Measurements from ENCODE around the gene KIAA0319L. TPM values are rescaled to one million over a fixed set of nuclear protein-coding genes. Genes with fewer than 3 reads are reported as not detected.
A peak's percentile ranks its signal among the peaks of the same experiment; 100 is the strongest.

The KIAA0319L gene
- total RNA-seq, 1 donor from 2014 or later: 50.6 TPM

DNA sequence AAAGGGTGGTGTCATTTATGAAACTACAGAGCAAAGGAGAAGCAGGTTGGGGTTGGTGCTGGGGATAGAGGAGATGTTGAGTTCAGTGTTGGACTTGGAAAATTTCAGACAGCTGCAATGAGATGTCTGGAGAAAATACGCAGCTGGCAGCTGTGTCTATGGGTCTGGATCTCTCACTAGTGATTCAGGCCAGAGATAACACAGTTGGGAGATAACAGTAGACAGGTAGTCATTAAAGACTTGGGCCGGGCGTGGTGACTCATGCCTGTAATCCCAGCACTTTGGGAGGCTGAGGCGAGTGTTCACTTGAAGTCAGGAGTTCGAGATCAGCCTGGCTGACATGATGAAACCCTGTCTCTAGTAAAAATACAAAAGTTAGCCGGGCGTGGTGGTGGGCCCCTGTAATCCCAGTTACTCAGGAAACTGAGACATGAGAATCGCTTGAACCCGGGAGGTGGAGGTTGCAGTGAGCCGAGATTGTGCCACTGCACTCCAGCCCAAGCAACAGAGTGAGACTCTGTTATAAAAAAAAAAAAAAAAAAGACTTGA lies 13.5 kb upstream of the KIAA0319L start:
- no peak for TF ChIP-seq POLR2AphosphoS5 (IDR thresholded peaks at IDR 0.05; ENCODE audit: insufficient read depth in 1 of 2, low read depth in 1 of 2)
- TF ChIP-seq POLR2A (IDR thresholded peaks at IDR 0.05): no peak
- no peak for TF ChIP-seq CTCF (IDR thresholded peaks at IDR 0.05)
- H3K4me1 ChIP-seq: peaks cover 15% of the 10 kb centered on the region
- H3K36me3 ChIP-seq: peaks cover 0 to 4% of the 10 kb centered on the region in 2 donors
- H3K27ac ChIP-seq: no peak overlapping the region
- H3K4me3 ChIP-seq: no peak overlapping the region
- H3K9me3 ChIP-seq: no peaks in the 10 kb centered on the region
- no peak for DNase-seq (ENCODE audit: extremely low spot score in 2 of 2)
- intact Hi-C loops (cut with DNase I): loop anchor here (5.0 kb wide), 1 partner anchor 507 kb away; no protein-coding TSS in a partner anchor
- no peaks in the 10 kb centered on the region for H3K27me3 ChIP-seq

DNA sequence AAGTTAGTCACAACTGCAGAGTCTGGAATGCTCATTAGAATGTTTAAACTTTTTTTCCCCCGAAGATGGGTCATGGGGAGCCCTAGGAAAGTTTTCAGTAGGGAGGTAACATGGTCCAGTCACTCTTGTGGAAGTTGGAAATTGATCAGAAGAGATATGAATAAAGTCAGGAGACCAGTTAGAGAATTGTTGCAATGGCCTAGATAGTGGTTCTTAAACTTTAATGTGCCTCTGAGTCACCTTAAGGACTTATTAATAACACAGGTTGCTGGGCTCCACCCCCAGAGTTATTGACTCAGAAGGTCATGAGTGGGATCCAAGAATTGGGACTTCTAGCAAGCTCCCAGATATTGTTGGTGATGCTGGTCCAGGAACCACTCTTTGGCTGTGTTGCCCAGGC lies 12.7 kb upstream of the KIAA0319L start:
- TF ChIP-seq POLR2A (IDR thresholded peaks at IDR 0.05): no peak
- no peak for TF ChIP-seq POLR2AphosphoS5 (IDR thresholded peaks at IDR 0.05; ENCODE audit: insufficient read depth in 1 of 2, low read depth in 1 of 2)
- TF ChIP-seq CTCF (IDR thresholded peaks at IDR 0.05): no peak
- Histone ChIP-seq H3K27ac (no peak overlapping the region), H3K9me3 (no peaks in the 10 kb centered on the region), H3K36me3 (peaks cover 0 to 10% of the 10 kb centered on the region in 2 donors), H3K4me1 (peaks cover 15% of the 10 kb centered on the region), H3K27me3 (no peaks in the 10 kb centered on the region), H3K4me3 (no peak overlapping the region)
- intact Hi-C loops (cut with DNase I): loop anchor here (5.0 to 10.0 kb wide), 3 partner anchors 157 to 507 kb away; no protein-coding TSS in a partner anchor
- DNase-seq (ENCODE audit: extremely low spot score in 2 of 2): no peak

DNA sequence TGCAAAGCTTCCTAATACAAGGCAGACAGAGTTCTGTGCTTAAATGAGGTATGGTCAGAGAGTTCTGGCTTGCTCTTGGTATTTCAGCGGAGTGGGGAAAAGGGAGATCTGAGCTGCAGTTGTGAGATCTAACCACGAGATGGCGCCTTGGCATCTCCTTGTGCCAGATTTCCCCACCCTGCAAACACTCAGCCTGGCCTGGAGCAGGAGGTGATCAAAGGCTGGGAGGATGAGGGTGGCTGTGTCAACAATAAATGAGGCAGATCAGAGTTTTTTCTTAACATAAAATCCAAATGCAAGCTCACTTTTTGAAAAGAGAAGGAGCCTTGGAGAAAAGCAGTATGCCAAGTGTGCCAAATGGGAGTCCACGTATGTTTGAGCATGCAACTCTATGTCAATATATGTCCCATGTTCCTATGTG lies 11.8 kb upstream of the KIAA0319L start:
- no peak for DNase-seq (ENCODE audit: extremely low spot score in 2 of 2)
- Histone ChIP-seq H3K9me3 (no peaks in the 10 kb centered on the region), H3K27ac (no peak overlapping the region), H3K36me3 (peaks cover 0 to 10% of the 10 kb centered on the region in 2 donors), H3K4me3 (no peak overlapping the region), H3K4me1 (peaks cover 15% of the 10 kb centered on the region), H3K27me3 (no peaks in the 10 kb centered on the region)
- intact Hi-C loops (cut with DNase I): loop anchor here (5.0 to 10.0 kb wide), 2 partner anchors 158 to 364 kb away; no protein-coding TSS in a partner anchor
- TF ChIP-seq POLR2AphosphoS5 (IDR thresholded peaks at IDR 0.05; ENCODE audit: insufficient read depth in 1 of 2, low read depth in 1 of 2) (no peak), CTCF (IDR thresholded peaks at IDR 0.05) (peak; percentile 75 to 79 (median 78))

DNA sequence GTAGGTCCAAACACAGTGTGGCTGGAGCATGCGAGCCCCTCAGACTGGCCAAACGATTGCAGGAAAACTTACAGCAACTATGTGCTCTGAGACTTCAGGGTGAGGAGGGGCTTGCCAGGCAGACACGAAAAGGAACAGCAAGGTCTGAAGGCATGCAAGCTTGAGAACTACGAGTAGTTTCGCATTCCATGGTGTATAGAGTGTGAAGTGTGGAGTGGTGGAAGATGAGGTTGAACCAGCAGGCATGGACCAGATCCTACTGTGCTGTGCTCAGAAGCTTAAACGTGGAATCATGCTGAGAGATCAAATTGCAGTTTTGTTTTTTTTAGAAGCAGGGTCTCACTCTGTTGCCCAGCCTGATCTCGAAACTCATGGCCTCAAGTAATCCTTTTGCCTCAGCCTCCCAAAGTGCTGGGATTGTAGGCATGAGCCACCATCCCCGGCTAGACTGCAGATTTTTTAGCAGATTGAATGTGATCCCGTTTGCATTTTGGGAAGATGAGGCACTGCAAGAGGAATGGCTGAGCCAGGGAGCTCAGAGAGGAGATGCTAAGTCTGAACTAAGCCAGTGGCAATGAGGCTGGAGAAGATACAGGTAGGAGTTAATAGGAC lies 10.8 kb upstream of the KIAA0319L start:
- DNase-seq (ENCODE audit: extremely low spot score in 2 of 2): no peak
- intact Hi-C loops (cut with DNase I): loop anchor here (5.0 to 10.0 kb wide), 2 partner anchors 159 to 363 kb away; no protein-coding TSS in a partner anchor
- Histone ChIP-seq H3K4me3 (no peak overlapping the region), H3K27ac (no peak overlapping the region), H3K9me3 (no peaks in the 10 kb centered on the region), H3K4me1 (peaks cover 7% of the 10 kb centered on the region), H3K36me3 (peaks cover 0 to 10% of the 10 kb centered on the region in 2 donors), H3K27me3 (no peaks in the 10 kb centered on the region)
- TF ChIP-seq POLR2AphosphoS5 (IDR thresholded peaks at IDR 0.05; ENCODE audit: insufficient read depth in 1 of 2, low read depth in 1 of 2) (no peak), CTCF (IDR thresholded peaks at IDR 0.05) (no peak)

DNA sequence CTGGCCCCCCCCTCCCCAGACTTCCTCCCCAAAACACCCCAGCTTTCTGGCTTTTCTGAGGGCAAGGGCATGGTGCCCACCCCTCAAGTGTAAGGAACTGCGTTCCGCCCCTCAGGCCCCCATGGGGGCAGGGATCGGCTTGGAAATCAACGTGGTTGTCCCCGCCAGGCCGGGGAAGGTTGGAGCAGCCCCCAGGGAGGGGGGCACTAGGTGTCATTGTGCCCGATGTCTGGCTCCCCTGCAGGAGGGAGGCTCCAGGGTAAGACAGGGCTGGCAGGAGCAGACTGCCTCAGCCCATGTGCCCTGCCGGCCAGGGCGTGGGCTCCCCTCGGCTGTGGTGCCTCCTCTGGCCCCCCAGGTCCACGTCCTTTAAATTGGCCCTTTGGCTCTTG lies 8.5 kb upstream of the KIAA0319L start:
- Histone ChIP-seq H3K4me3 (no peak overlapping the region), H3K27me3 (no peaks in the 10 kb centered on the region), H3K36me3 (peaks cover 0 to 10% of the 10 kb centered on the region in 2 donors), H3K4me1 (peaks cover 13% of the 10 kb centered on the region), H3K27ac (no peak overlapping the region), H3K9me3 (no peaks in the 10 kb centered on the region)
- TF ChIP-seq CTCF (IDR thresholded peaks at IDR 0.05) (no peak), POLR2AphosphoS5 (IDR thresholded peaks at IDR 0.05; ENCODE audit: insufficient read depth in 1 of 2, low read depth in 1 of 2) (no peak), POLR2A (IDR thresholded peaks at IDR 0.05) (no peak)
- no peak for DNase-seq (ENCODE audit: extremely low spot score in 2 of 2)
- intact Hi-C loops (cut with DNase I): loop anchor here (5.0 to 10.0 kb wide), 2 partner anchors 162 to 361 kb away; no protein-coding TSS in a partner anchor
